Natural killer cell treated with Interleukin-12 subunit alpha and Interleukin-12 subunit beta and Interleukin-15 and Interleukin-18, amount 100 ng/mL, for 72 hours (primary cell): Measurements from ENCODE around the gene POLR1E. TPM values are rescaled to one million over a fixed set of nuclear protein-coding genes. Genes with fewer than 3 reads are reported as not detected.
A peak's percentile ranks its signal among the peaks of the same experiment; 100 is the strongest.
"Not testable (repeated sequence)": the region's sequence is repeated elsewhere in the genome, so short reads cannot be mapped to it uniquely, and the experiment has no call there.

Source experiments
- ATAC-seq, 2 donors: fragments of 150-1000 bp; cut with Tn5 transposase in 1 of 2; sonication (Bioruptor Pico), chemical (Tn5 transposase) in 1 of 2; 2 replicates each; pipeline ENCODE4 v1.10.0; 2021
- DNase-seq: peaks from one replicate; pipeline ENCODE4 v3.0.0; 2022; ENCODE audit warnings: low spot score
- H3K27ac Mint-ChIP-seq, 2 donors: 1 replicate in 1 of 2; 2 replicates in 1 of 2; pipeline ENCODE4 v1.8.0; 2022; ENCODE audit warnings: mixed read lengths in 2 of 2, mild to moderate bottlenecking in 1 of 2, moderate library complexity in 1 of 2
- H3K27me3 Mint-ChIP-seq, 2 donors: 1 replicate in 1 of 2; 2 replicates in 1 of 2; pipeline ENCODE4 v1.8.0; 2022; ENCODE audit warnings: mixed read lengths in 2 of 2
- H3K36me3 Mint-ChIP-seq: one replicate; pipeline ENCODE4 v1.8.0; 2022; ENCODE audit warnings: mixed read lengths
- H3K4me1 Mint-ChIP-seq, 2 donors: 1 replicate in 1 of 2; 2 replicates in 1 of 2; pipeline ENCODE4 v1.8.0; 2022; ENCODE audit warnings: low read depth in 2 of 2, mixed read lengths in 2 of 2, mild to moderate bottlenecking in 1 of 2
- H3K4me3 Mint-ChIP-seq: one replicate; pipeline ENCODE4 v1.8.0; 2022; ENCODE audit warnings: mixed read lengths
- H3K9me3 Mint-ChIP-seq: 2 replicates; pipeline ENCODE4 v1.8.0; 2022; ENCODE audit warnings: mixed read lengths
- total RNA-seq, 2 donors: library from RNA; stranded (reverse); gene quantifications; one replicate each; pipeline ENCODE4 v1.2.3, GENCODE V29; 2022

The POLR1E gene
- total RNA-seq, 2 donors from 2014 or later = 37.0 to 70.2 TPM

GRCh38 chr9:37499297-37499696 is 13.5 kb downstream of the POLR1E start:
- no peak overlapping the region for H3K27ac Mint-ChIP-seq
- H3K36me3 Mint-ChIP-seq = peaks cover 46% of the 10 kb centered on the region
- ATAC-seq (no peak), DNase-seq (no peak)
- H3K4me1 Mint-ChIP-seq = peaks cover 26 to 28% of the 10 kb centered on the region in 2 donors
- no peaks in the 10 kb centered on the region for H3K27me3 Mint-ChIP-seq
- no peaks in the 10 kb centered on the region for H3K9me3 Mint-ChIP-seq
- no peak overlapping the region for H3K4me3 Mint-ChIP-seq

GRCh38 chr9:37501957-37502596 is 16.3 kb downstream of the POLR1E start:
- no peak for DNase-seq
- ATAC-seq = no peak
- Mint-ChIP-seq H3K4me1 (peaks cover 46 to 50% of the 10 kb centered on the region in 2 donors), H3K27me3 (no peaks in the 10 kb centered on the region), H3K4me3 (no peak overlapping the region), H3K9me3 (no peaks in the 10 kb centered on the region), H3K36me3 (peaks cover 41% of the 10 kb centered on the region), H3K27ac (peak overlapping the region; percentile 92 to 99)

- Mint-ChIP-seq H3K4me3 (peak overlapping the region; percentile 81), H3K27ac (peak overlapping the region; percentile 92 to 99), H3K27me3 (no peaks in the 10 kb centered on the region), H3K36me3 (peaks cover 38% of the 10 kb centered on the region), H3K4me1 (peaks cover 61 to 63% of the 10 kb centered on the region in 2 donors), H3K9me3 (no peaks in the 10 kb centered on the region)
- peak; percentile 87 for DNase-seq
- peak; percentile 98 for ATAC-seq
Observed at GRCh38 chr9:37503736-37504135, 18.0 kb downstream of the POLR1E start.

- H3K4me1 Mint-ChIP-seq = peaks cover 63% of the 10 kb centered on the region in 2 donors
- DNase-seq (no peak), ATAC-seq (no peak)
- peak overlapping the region; percentile 92 to 99 for H3K27ac Mint-ChIP-seq
- peaks cover 38% of the 10 kb centered on the region for H3K36me3 Mint-ChIP-seq
- no peaks in the 10 kb centered on the region for H3K27me3 Mint-ChIP-seq
- H3K4me3 Mint-ChIP-seq = peak overlapping the region; percentile 81
- H3K9me3 Mint-ChIP-seq = no peaks in the 10 kb centered on the region
Observed at GRCh38 chr9:37504605-37505004, 18.9 kb downstream of the POLR1E start.

- Mint-ChIP-seq H3K27me3 (no peaks in the 10 kb centered on the region), H3K27ac (peak overlapping the region in 1 of 2 donors; percentile 65), H3K4me3 (peak overlapping the region; percentile 10), H3K4me1 (peaks cover 63 to 68% of the 10 kb centered on the region in 2 donors), H3K9me3 (no peaks in the 10 kb centered on the region), H3K36me3 (peaks cover 22% of the 10 kb centered on the region)
- ATAC-seq = no peak
- DNase-seq = no peak
Observed at GRCh38 chr9:37507566-37508134, 21.9 kb downstream of the POLR1E start.

- DNase-seq = no peak
- Mint-ChIP-seq H3K4me3 (no peak overlapping the region), H3K27me3 (no peaks in the 10 kb centered on the region), H3K9me3 (no peaks in the 10 kb centered on the region), H3K4me1 (peaks cover 62 to 70% of the 10 kb centered on the region in 2 donors), H3K27ac (peak overlapping the region in 1 of 2 donors; percentile 65), H3K36me3 (peaks cover 15% of the 10 kb centered on the region)
- no peak for ATAC-seq
Observed at GRCh38 chr9:37508135-37508833, 22.5 kb downstream of the POLR1E start.

- Mint-ChIP-seq H3K27me3 (no peaks in the 10 kb centered on the region), H3K4me1 (peaks cover 57 to 65% of the 10 kb centered on the region in 2 donors), H3K4me3 (no peak overlapping the region), H3K9me3 (no peaks in the 10 kb centered on the region), H3K36me3 (peaks cover 10% of the 10 kb centered on the region), H3K27ac (peak overlapping the region in 1 of 2 donors; percentile 65)
- ATAC-seq (no peak), DNase-seq (no peak)
Observed at GRCh38 chr9:37508834-37509206, 23.1 kb downstream of the POLR1E start.

GRCh38 chr9:37509536-37509935 is 23.8 kb downstream of the POLR1E start:
- no peak overlapping the region for H3K4me3 Mint-ChIP-seq
- H3K27ac Mint-ChIP-seq = no peak overlapping the region
- H3K27me3 Mint-ChIP-seq = peaks cover 0 to 3% of the 10 kb centered on the region in 2 donors
- ATAC-seq = no peak
- no peak for DNase-seq
- H3K4me1 Mint-ChIP-seq = peaks cover 51 to 64% of the 10 kb centered on the region in 2 donors
- peaks cover 8% of the 10 kb centered on the region for H3K36me3 Mint-ChIP-seq
- H3K9me3 Mint-ChIP-seq = no peaks in the 10 kb centered on the region

- peaks cover 51 to 63% of the 10 kb centered on the region in 2 donors for H3K4me1 Mint-ChIP-seq
- H3K27me3 Mint-ChIP-seq, DNase-seq, H3K4me3 Mint-ChIP-seq, H3K27ac Mint-ChIP-seq, H3K9me3 Mint-ChIP-seq, H3K36me3 Mint-ChIP-seq, ATAC-seq: not testable (repeated sequence)
Observed at GRCh38 chr9:37510053-37510452, 24.3 kb downstream of the POLR1E start.

- Mint-ChIP-seq H3K4me1 (peaks cover 45 to 56% of the 10 kb centered on the region in 2 donors), H3K27ac (peak overlapping the region in 1 of 2 donors; percentile 27), H3K27me3 (peaks cover 0 to 11% of the 10 kb centered on the region in 2 donors), H3K9me3 (no peaks in the 10 kb centered on the region), H3K4me3 (no peak overlapping the region), H3K36me3 (peaks cover 8% of the 10 kb centered on the region)
- no peak for ATAC-seq
- no peak for DNase-seq
Observed at GRCh38 chr9:37511016-37512010, 25.6 kb downstream of the POLR1E start.

GRCh38 chr9:37512437-37512836 is 26.7 kb downstream of the POLR1E start:
- H3K4me1 Mint-ChIP-seq = peaks cover 33 to 46% of the 10 kb centered on the region in 2 donors
- peak; percentile 72 to 84 for ATAC-seq
- peaks cover 5% of the 10 kb centered on the region for H3K36me3 Mint-ChIP-seq
- H3K27me3 Mint-ChIP-seq = peaks cover 0 to 11% of the 10 kb centered on the region in 2 donors
- no peak overlapping the region for H3K27ac Mint-ChIP-seq
- DNase-seq = peak; percentile 70
- H3K4me3 Mint-ChIP-seq = no peak overlapping the region
- H3K9me3 Mint-ChIP-seq = no peaks in the 10 kb centered on the region

- Mint-ChIP-seq H3K4me1 (peaks cover 24 to 33% of the 10 kb centered on the region in 2 donors), H3K27me3 (peaks cover 0 to 11% of the 10 kb centered on the region in 2 donors)
- ATAC-seq, H3K4me3 Mint-ChIP-seq, DNase-seq, H3K9me3 Mint-ChIP-seq, H3K27ac Mint-ChIP-seq, H3K36me3 Mint-ChIP-seq: not testable (repeated sequence)
Observed at GRCh38 chr9:37514415-37514814, 28.7 kb downstream of the POLR1E start.

- no peak overlapping the region for H3K4me3 Mint-ChIP-seq
- H3K9me3 Mint-ChIP-seq = no peaks in the 10 kb centered on the region
- H3K4me1 Mint-ChIP-seq = peaks cover 24 to 33% of the 10 kb centered on the region in 2 donors
- no peak for ATAC-seq
- no peak for DNase-seq
- H3K27me3 Mint-ChIP-seq = peaks cover 0 to 11% of the 10 kb centered on the region in 2 donors
- H3K27ac Mint-ChIP-seq = no peak overlapping the region
- H3K36me3 Mint-ChIP-seq = no peaks in the 10 kb centered on the region
Observed at GRCh38 chr9:37514999-37515398, 29.3 kb downstream of the POLR1E start.
